ENCODE measurements around the gene OR5AU1.

The OR5AU1 gene

GRCh38 chr14:21106498-21107282 lies 49.2 kb downstream of the OR5AU1 start:
- Histone ChIP-seq H3K27me3 (ENCODE audit: control insufficient read depth, insufficient read depth, low read length) (no peaks in the 10 kb centered on the region), H3K9me3 (ENCODE audit: control insufficient read depth, insufficient read depth, low read length) (no peaks in the 10 kb centered on the region), H3K36me3 (ENCODE audit: control insufficient read depth, insufficient read depth, low read length) (no peaks in the 10 kb centered on the region), H3K27ac (ENCODE audit: low read length) (no peak overlapping the region), H3K4me3 (ENCODE audit: low read length) (no peak overlapping the region), H3K4me1 (ENCODE audit: control insufficient read depth, insufficient read depth, low read length) (peaks cover 15% of the 10 kb centered on the region)
- DNase-seq (ENCODE audit: low read depth, low spot score) = no peak
- WGBS (ENCODE audit: insufficient coverage, insufficient read length) = no CpG with 5 or more reads among the region's 11 CpGs

GRCh38 chr14:21106176-21106497 lies 49.7 kb downstream of the OR5AU1 start:
- Histone ChIP-seq H3K27ac (ENCODE audit: low read length) (no peak overlapping the region), H3K36me3 (ENCODE audit: control insufficient read depth, insufficient read depth, low read length) (no peaks in the 10 kb centered on the region), H3K4me1 (ENCODE audit: control insufficient read depth, insufficient read depth, low read length) (peaks cover 16% of the 10 kb centered on the region), H3K4me3 (ENCODE audit: low read length) (no peak overlapping the region), H3K27me3 (ENCODE audit: control insufficient read depth, insufficient read depth, low read length) (no peaks in the 10 kb centered on the region), H3K9me3 (ENCODE audit: control insufficient read depth, insufficient read depth, low read length) (no peaks in the 10 kb centered on the region)
- DNase-seq (ENCODE audit: low read depth, low spot score) = no peak
- no CpG with 5 or more reads among the region's 4 CpGs for WGBS (ENCODE audit: insufficient coverage, insufficient read length)

GRCh38 chr14:21105095-21105494 lies 50.8 kb downstream of the OR5AU1 start:
- no CpG with 5 or more reads among the region's 8 CpGs for WGBS (ENCODE audit: insufficient coverage, insufficient read length)
- peaks cover 16% of the 10 kb centered on the region for H3K4me1 ChIP-seq (ENCODE audit: control insufficient read depth, insufficient read depth, low read length)
- no peaks in the 10 kb centered on the region for H3K36me3 ChIP-seq (ENCODE audit: control insufficient read depth, insufficient read depth, low read length)
- H3K4me3 ChIP-seq (ENCODE audit: low read length) = no peak overlapping the region
- no peak overlapping the region for H3K27ac ChIP-seq (ENCODE audit: low read length)
- DNase-seq (ENCODE audit: low read depth, low spot score) = no peak
- H3K9me3 ChIP-seq (ENCODE audit: control insufficient read depth, insufficient read depth, low read length) = no peaks in the 10 kb centered on the region
- H3K27me3 ChIP-seq (ENCODE audit: control insufficient read depth, insufficient read depth, low read length) = no peaks in the 10 kb centered on the region

Measured in iPS DF 6.9 (cell line).